Mesodermal cell (in vitro differentiated cells): ENCODE data around the gene NPTXR.

Experiments used
- H3K27ac ChIP-seq: 2 replicates; pipeline ENCODE4 v1.7.0; 2013; ENCODE audit warnings: mild to moderate bottlenecking, low read depth, low read length, moderate library complexity; ENCODE audit not compliant: severe bottlenecking
- H3K36me3 ChIP-seq: 2 replicates; pipeline ENCODE4 v1.7.1; 2013; ENCODE audit warnings: mild to moderate bottlenecking, low read length, moderate library complexity; ENCODE audit not compliant: control insufficient read depth, insufficient read depth
- H3K4me1 ChIP-seq: one replicate; pipeline ENCODE4 v1.7.1; 2013; ENCODE audit warnings: mild to moderate bottlenecking, low read length; ENCODE audit not compliant: insufficient read depth, control insufficient read depth, poor library complexity, severe bottlenecking
- H3K4me3 ChIP-seq: 2 replicates; pipeline ENCODE4 v1.7.0; 2013; ENCODE audit warnings: low read length, control low read depth, mild to moderate bottlenecking; ENCODE audit not compliant: insufficient read depth, poor library complexity, severe bottlenecking; ENCODE audit errors: extremely low read depth
- H3K9me3 ChIP-seq: 2 replicates; pipeline ENCODE4 v1.7.1; 2013; ENCODE audit warnings: mild to moderate bottlenecking, low read length, moderate library complexity; ENCODE audit not compliant: control insufficient read depth
- WGBS, 2 experiments: methylation state at CpG; one replicate each; pipeline ENCODE4 v1.1.5; 2013; ENCODE audit warnings: missing lambda C conversion rate in 2 of 2; ENCODE audit not compliant: insufficient coverage in 2 of 2; 5-methylcytosine and 5-hydroxymethylcytosine counted together

Gene NPTXR

GRCh38 chr22:38781033-38781432 lies 62.8 kb downstream of the NPTXR start:
- Histone ChIP-seq H3K36me3 (peaks cover 18% of the 10 kb centered on the region), H3K9me3 (no peaks in the 10 kb centered on the region), H3K4me3 (no peak overlapping the region), H3K4me1 (peaks cover 16% of the 10 kb centered on the region), H3K27ac (no peak overlapping the region)
- 89 to 97% methylated on average over 11 to 12 of the region's 13 CpGs for WGBS, 2 experiments

- H3K9me3 ChIP-seq, result no peaks in the 10 kb centered on the region
- H3K4me1 ChIP-seq, result peaks cover 7% of the 10 kb centered on the region
- WGBS, 2 experiments, result 93 to 95% methylated on average over 20 to 26 of the region's 27 CpGs
Measured at GRCh38 chr22:38777087-38777671, 66.6 kb downstream of the NPTXR start.

GRCh38 chr22:38776086-38776485 lies 67.7 kb downstream of the NPTXR start:
- H3K4me1 ChIP-seq, result peaks cover 6% of the 10 kb centered on the region
- no peak overlapping the region for H3K27ac ChIP-seq
- 73 to 77% methylated on average over 4 to 6 of the region's 6 CpGs for WGBS, 2 experiments
- H3K9me3 ChIP-seq, result no peaks in the 10 kb centered on the region
- no peak overlapping the region for H3K4me3 ChIP-seq
- peaks cover 10% of the 10 kb centered on the region for H3K36me3 ChIP-seq

More at GRCh38 chr22:38777087-38777671, 66.6 kb downstream of the NPTXR start:
- peaks cover 17% of the 10 kb centered on the region for H3K36me3 ChIP-seq
- no peak overlapping the region for H3K27ac ChIP-seq
- H3K4me3 ChIP-seq, result no peak overlapping the region

- Histone ChIP-seq H3K4me1 (peaks cover 6% of the 10 kb centered on the region), H3K27ac (no peak overlapping the region), H3K36me3 (peaks cover 10% of the 10 kb centered on the region), H3K4me3 (no peak overlapping the region), H3K9me3 (no peaks in the 10 kb centered on the region)
- 88 to 97% methylated on average over 11 of the region's 13 CpGs for WGBS, 2 experiments
Measured at GRCh38 chr22:38775656-38776055, 68.2 kb downstream of the NPTXR start.

GRCh38 chr22:38774496-38775166 lies 69.2 kb downstream of the NPTXR start:
- H3K9me3 ChIP-seq, result no peaks in the 10 kb centered on the region
- WGBS, 2 experiments, result 78 to 90% methylated on average over 8 to 9 of the region's 11 CpGs

GRCh38 chr22:38773363-38773946 lies 70.4 kb downstream of the NPTXR start:
- no peaks in the 10 kb centered on the region for H3K9me3 ChIP-seq
- no peak overlapping the region for H3K27ac ChIP-seq
- no peaks in the 10 kb centered on the region for H3K36me3 ChIP-seq
- peaks cover 6% of the 10 kb centered on the region for H3K4me1 ChIP-seq
- H3K4me3 ChIP-seq, result no peak overlapping the region
- 95 to 98% methylated on average over 4 of the region's 4 CpGs for WGBS, 2 experiments

More at GRCh38 chr22:38774496-38775166, 69.2 kb downstream of the NPTXR start:
- Histone ChIP-seq H3K36me3 (peaks cover under 1% of the 10 kb centered on the region), H3K27ac (no peak overlapping the region), H3K4me3 (no peak overlapping the region), H3K4me1 (peaks cover 6% of the 10 kb centered on the region)

GRCh38 chr22:38772623-38772873 lies 71.3 kb downstream of the NPTXR start:
- Histone ChIP-seq H3K36me3 (no peaks in the 10 kb centered on the region), H3K9me3 (no peaks in the 10 kb centered on the region), H3K4me1 (peaks cover 6% of the 10 kb centered on the region), H3K27ac (no peak overlapping the region), H3K4me3 (no peak overlapping the region)
- WGBS, 2 experiments, result 87 to 91% methylated on average over 8 of the region's 8 CpGs

GRCh38 chr22:38770257-38770949 lies 73.4 kb downstream of the NPTXR start:
- Histone ChIP-seq H3K9me3 (no peaks in the 10 kb centered on the region), H3K36me3 (no peaks in the 10 kb centered on the region)
- 86 to 87% methylated on average over 13 to 16 of the region's 16 CpGs for WGBS, 2 experiments

More at GRCh38 chr22:38770257-38770949, 73.4 kb downstream of the NPTXR start:
- H3K4me1 ChIP-seq, result peaks cover 6% of the 10 kb centered on the region
- H3K4me3 ChIP-seq, result no peak overlapping the region
- H3K27ac ChIP-seq, result no peak overlapping the region
